Breast epithelium (tissue), 4 donors: ENCODE data around the gene BIRC7. TPM values are rescaled to one million over a fixed set of nuclear protein-coding genes. Genes with fewer than 3 reads are reported as not detected.
A peak's percentile ranks its signal among the peaks of the same experiment; 100 is the strongest.

Experiments
- DNase-seq, 2 donors: peaks; one replicate each; pipeline ENCODE4 v3.0.0-alpha.2; 2019; ENCODE audit warnings: low spot score in 2 of 2
- H3K27ac ChIP-seq, 2 donors: fragments of 200-600 bp; sonication (generic) in 1 of 2; one replicate each; pipeline ENCODE4 v1.5.1; 2016 to 2019; ENCODE audit warnings: mild to moderate bottlenecking in 1 of 2
- H3K27me3 ChIP-seq, 2 donors: fragments of 200-600 bp; sonication (generic) in 1 of 2; one replicate each; pipeline versions ENCODE4 v1.5.1 to v1.6.0; 2017 to 2019; ENCODE audit warnings: control low read depth in 1 of 2, mild to moderate bottlenecking in 1 of 2
- H3K36me3 ChIP-seq: fragments of 200-600 bp; one replicate; pipeline ENCODE4 v1.5.1; 2019
- H3K4me1 ChIP-seq, 2 donors: fragments of 200-600 bp; sonication (generic); one replicate each; pipeline ENCODE4 v1.5.1; 2016 to 2019; ENCODE audit warnings: control low read depth in 1 of 2
- H3K4me3 ChIP-seq, 3 donors: fragments of 200-600 bp; sonication (generic); 1 replicate in 2 of 3; 2 replicates in 1 of 3; pipeline ENCODE4 v1.5.1; 2016 to 2019; ENCODE audit warnings: mild to moderate bottlenecking in 3 of 3, moderate library complexity in 2 of 3
- H3K9me3 ChIP-seq, 2 donors: fragments of 200-600 bp; sonication (generic) in 1 of 2; one replicate each; pipeline ENCODE4 v1.5.1; 2016 to 2019; ENCODE audit warnings: control low read depth in 1 of 2
- CTCF ChIP-seq, 3 donors: fragments of 450-650 bp; IDR thresholded peaks; one replicate each; pipeline ENCODE4 v1.5.1; 2016 to 2017; ENCODE audit warnings: antibody characterized with exemption in 3 of 3, mild to moderate bottlenecking in 3 of 3, moderate library complexity in 3 of 3
- POLR2A ChIP-seq: fragments of 450-650 bp; IDR thresholded peaks from one replicate; pipeline ENCODE4 v1.6.1; 2016; ENCODE audit warnings: antibody characterized with exemption, mild to moderate bottlenecking, moderate library complexity
- POLR2AphosphoS5 ChIP-seq, 3 donors: sonication (generic); formaldehyde crosslinking; IDR thresholded peaks; one replicate each; pipeline ENCODE4 v1.6.1; 2017; ENCODE audit warnings: antibody characterized with exemption in 3 of 3
- intact Hi-C: fragments of 100-400 bp; cut with DNase I; formaldehyde crosslinking; loops from one replicate; pipeline ENCODE4 v1.15.1; 2023; ENCODE audit warnings: low total_unique reads
- total RNA-seq, 3 donors: library from RNA; depleted of rRNA; stranded (reverse); fragments of >200 nt; gene quantifications; one replicate each; pipeline ENCODE4 v1.1.0, GENCODE V29; 2016

Gene BIRC7
- total RNA-seq, 3 donors from 2014 or later, result 0.32 to 1.2 TPM; not detected in 1

GRCh38 chr20:63283397-63284082, 47.8 kb downstream of the BIRC7 start:
- no peaks in the 10 kb centered on the region for H3K36me3 ChIP-seq
- DNase-seq, result no peak
- intact Hi-C loops, result no loop called here
- H3K27ac ChIP-seq, result no peak overlapping the region
- H3K27me3 ChIP-seq, result no peaks in the 10 kb centered on the region
- no peak overlapping the region for H3K4me3 ChIP-seq
- H3K9me3 ChIP-seq, result no peaks in the 10 kb centered on the region
- TF ChIP-seq CTCF (IDR thresholded peaks at IDR 0.05) (no peak), POLR2AphosphoS5 (IDR thresholded peaks at IDR 0.05) (no peak), POLR2A (no peak)
- no peaks in the 10 kb centered on the region for H3K4me1 ChIP-seq

- DNase-seq, result no peak
- no peak for TF ChIP-seq POLR2A
Measured at GRCh38 chr20:63284083-63284440, 48.4 kb downstream of the BIRC7 start.

GRCh38 chr20:63284544-63284949, 48.8 kb downstream of the BIRC7 start:
- DNase-seq, result no peak
- Histone ChIP-seq H3K27me3 (no peaks in the 10 kb centered on the region), H3K27ac (peak overlapping the region in 1 of 2 donors; percentile 43), H3K9me3 (no peaks in the 10 kb centered on the region), H3K4me1 (no peaks in the 10 kb centered on the region), H3K36me3 (no peaks in the 10 kb centered on the region), H3K4me3 (no peak overlapping the region)
- TF ChIP-seq POLR2A (no peak), CTCF (IDR thresholded peaks at IDR 0.05) (no peak)
- intact Hi-C loops, result no loop called here

More at GRCh38 chr20:63284083-63284440, 48.4 kb downstream of the BIRC7 start:
- Histone ChIP-seq H3K9me3 (no peaks in the 10 kb centered on the region), H3K4me1 (no peaks in the 10 kb centered on the region), H3K27me3 (no peaks in the 10 kb centered on the region), H3K36me3 (no peaks in the 10 kb centered on the region), H3K27ac (peak overlapping the region in 1 of 2 donors; percentile 12), H3K4me3 (no peak overlapping the region)
- intact Hi-C loops, result no loop called here

- H3K27ac ChIP-seq, result peak overlapping the region in 1 of 2 donors; percentile 43
- no peak overlapping the region for H3K4me3 ChIP-seq
- intact Hi-C loops, result no loop called here
- DNase-seq, result no peak
- H3K9me3 ChIP-seq, result no peaks in the 10 kb centered on the region
- H3K36me3 ChIP-seq, result no peaks in the 10 kb centered on the region
- H3K27me3 ChIP-seq, result no peaks in the 10 kb centered on the region
- TF ChIP-seq POLR2A (no peak), POLR2AphosphoS5 (IDR thresholded peaks at IDR 0.05) (no peak), CTCF (IDR thresholded peaks at IDR 0.05) (no peak)
- H3K4me1 ChIP-seq, result no peaks in the 10 kb centered on the region
Measured at GRCh38 chr20:63284981-63285524, 49.3 kb downstream of the BIRC7 start.

- DNase-seq, result no peak
- Histone ChIP-seq H3K27ac (peak overlapping the region in 1 of 2 donors; percentile 43), H3K27me3 (no peaks in the 10 kb centered on the region), H3K4me3 (no peak overlapping the region), H3K36me3 (no peaks in the 10 kb centered on the region), H3K4me1 (no peaks in the 10 kb centered on the region), H3K9me3 (no peaks in the 10 kb centered on the region)
- TF ChIP-seq CTCF (IDR thresholded peaks at IDR 0.05) (no peak), POLR2AphosphoS5 (IDR thresholded peaks at IDR 0.05) (no peak), POLR2A (no peak)
- intact Hi-C loops, result no loop called here
Measured at GRCh38 chr20:63285636-63286615, 50.2 kb downstream of the BIRC7 start.
